NCI-H146 treated with DMSO at 0.1 percent for 48 hours (cell line): ENCODE data around the gene KRTAP15-1.
A peak's percentile ranks its signal among the peaks of the same experiment; 100 is the strongest.

Experiments
- DNase-seq: peaks from one replicate; lab custom pipeline; 2025; ENCODE audit not compliant: unreplicated experiment; lab: John Stamatoyannopoulos, UW

Gene KRTAP15-1

DNA sequence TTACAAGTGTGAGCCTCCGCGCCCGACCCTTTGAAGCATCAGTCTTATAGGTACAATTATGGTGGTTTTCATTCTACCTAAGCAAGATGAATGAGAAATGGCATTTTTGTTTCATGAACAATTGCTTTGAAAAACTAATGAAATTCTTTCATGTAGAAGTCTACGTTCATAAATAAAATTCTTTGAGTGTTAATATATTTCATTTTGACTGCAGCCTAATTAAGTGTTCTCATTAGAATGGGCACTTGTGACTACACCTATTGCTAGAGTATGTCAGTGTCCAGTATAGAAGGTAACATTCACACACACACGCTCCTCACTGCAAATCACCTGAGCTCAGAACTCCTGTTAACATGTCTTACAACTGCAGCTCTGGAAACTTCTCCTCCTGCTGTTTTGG, at the start of gene KRTAP15-1:
TSS of gene KRTAP15-1 (plus strand) at position 301 of the 400 bp plus-strand sequence. CDS start at position 354, 53 bp downstream.
- no peak for DNase-seq

GRCh38 chr21:30391492-30392025, 48.5 kb upstream of the KRTAP15-1 start:
- DNase-seq: no peak

- no peak for DNase-seq
These were observed 44.3 kb upstream of the KRTAP15-1 start, which contains the start of gene KRTAP13-1 for GRCh38 chr21:30395731-30396130. KRTAP13-1 (plus strand) TSS chr21:30396031; CDS start chr21:30396087, 56 bp downstream.

DNA sequence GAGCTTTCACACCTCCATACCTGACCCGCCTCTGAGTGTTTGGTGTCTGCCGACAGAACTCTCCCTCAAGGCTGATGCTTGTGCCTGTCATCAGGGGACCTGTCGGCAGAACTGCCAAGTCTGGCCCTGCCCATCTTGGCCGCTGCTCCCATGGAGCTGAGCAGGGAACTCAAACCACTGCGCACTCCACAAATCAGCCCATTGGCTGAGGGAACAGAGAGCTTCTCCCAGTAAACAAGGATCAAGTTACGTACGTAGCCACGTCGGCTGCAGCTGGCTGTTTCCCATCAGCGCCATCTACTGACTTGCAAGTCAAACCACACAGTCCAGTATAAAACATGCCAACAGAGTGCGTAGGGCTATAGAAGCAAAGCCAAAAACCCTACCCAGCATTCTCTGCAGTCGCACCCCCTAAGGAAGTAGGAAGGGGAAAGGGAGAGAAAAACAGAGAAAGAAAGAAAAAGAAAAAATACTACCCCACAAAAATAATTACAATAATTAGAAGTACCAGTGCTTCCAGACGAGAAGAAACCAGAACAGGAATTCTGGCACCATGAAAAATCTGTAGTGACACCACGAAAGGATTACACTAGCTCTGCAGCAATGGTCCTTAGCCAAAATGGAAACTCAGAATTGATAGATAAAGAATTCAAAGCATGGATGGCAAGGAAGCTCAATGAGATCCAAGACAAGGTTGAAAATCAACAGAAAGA, 31.1 kb upstream of the KRTAP15-1 start:
- DNase-seq: no peak

DNA sequence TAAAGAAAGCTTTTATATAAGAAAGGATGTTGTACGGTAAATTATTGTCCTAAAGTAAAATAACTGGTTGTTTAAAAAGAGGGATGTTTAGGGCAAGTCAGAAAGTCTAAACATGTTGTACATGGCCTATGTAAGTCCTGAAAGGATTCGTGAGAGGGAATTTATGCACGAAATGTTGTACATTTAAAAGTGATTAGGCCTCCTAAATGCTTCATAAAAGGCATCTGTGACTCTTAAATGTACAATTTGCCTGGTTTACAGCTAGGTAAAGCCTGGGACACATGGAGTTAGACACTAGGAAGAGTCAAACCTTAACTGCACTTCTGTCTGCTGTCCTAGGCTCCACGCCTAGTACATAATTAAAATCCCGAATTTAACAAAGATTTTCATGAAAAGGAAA, 24.1 kb upstream of the KRTAP15-1 start:
- no peak for DNase-seq

- no peak for DNase-seq
These were observed 14.2 kb upstream of the KRTAP15-1 start, which contains the start of gene KRTAP13-3 for GRCh38 chr21:30425826-30426225. KRTAP13-3 (minus strand) TSS chr21:30425926; CDS start chr21:30425912, 14 bp downstream.

DNA sequence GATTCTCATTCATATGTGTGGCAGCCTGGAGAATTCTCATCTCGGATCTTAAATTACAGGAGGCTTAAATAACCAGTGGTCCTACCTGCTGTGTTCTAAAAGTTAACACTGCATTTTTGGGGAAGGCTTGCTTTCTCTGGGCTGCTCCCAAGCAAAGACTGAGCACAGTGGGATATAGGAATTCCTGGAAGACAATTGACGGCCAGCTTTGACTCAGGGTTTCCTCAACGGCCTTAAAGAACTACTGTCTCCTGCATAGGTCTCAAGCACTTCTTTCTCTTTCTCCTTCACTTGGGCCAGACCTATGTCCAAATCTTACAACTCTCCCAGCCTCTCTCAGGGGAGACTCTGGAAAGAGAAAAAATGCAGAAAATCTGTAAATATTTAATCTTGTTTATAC, 13.3 kb upstream of the KRTAP15-1 start:
- DNase-seq: no peak

GRCh38 chr21:30430170-30430655, 9.9 kb upstream of the KRTAP15-1 start, which contains the start of gene KRTAP13-4:
KRTAP13-4 (plus strand) TSS chr21:30430220; CDS start chr21:30430276, 56 bp downstream.
- no peak for DNase-seq

- no peak for DNase-seq
These were observed 5.9 kb upstream of the KRTAP15-1 start for GRCh38 chr21:30434033-30434631.

DNA sequence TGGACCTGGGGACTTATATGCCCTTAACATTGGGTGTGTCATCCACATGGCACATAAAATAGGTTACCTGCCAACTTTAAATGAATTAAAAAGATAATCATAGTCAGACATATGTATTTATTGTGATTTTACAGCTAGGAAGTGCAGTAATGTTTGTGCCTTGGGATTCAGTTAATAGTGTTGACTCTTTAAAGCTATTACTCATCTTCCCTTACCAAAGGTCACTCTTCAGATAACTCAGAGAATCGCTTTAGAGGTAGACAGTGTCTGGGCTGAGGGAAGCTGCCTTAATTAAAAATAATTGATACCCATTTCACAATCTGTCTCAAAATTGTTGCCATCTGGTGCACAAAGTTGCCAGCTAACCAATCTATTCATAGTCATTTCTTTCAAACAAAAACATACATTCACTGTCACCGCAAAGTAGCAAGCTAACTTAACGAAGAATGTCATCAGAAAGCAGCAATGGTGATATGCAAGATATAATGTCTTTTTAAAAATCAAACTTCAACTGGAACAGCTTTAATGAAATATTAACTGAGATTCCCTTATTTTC, 3.0 kb upstream of the KRTAP15-1 start:
- DNase-seq: peak; percentile 63

DNA sequence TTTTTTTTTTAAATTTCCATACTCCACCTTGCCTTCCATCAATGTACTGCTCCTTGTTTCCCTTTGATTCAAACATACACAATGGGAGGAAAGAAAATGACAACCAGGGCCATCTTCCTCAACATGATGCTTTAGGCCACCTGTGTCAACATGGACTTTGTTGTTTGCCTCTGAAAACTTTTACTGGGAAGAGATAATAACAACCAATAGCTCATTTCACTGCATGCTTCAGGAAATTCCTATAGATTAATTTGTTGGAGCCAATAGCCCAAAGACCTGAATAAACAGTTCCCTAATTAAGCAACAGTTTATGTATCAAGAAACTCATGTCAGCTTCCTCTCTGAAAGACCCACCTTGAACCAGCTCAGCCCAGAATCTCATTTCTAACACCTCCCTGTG, 3.2 kb downstream of the KRTAP15-1 start:
- peak; percentile 28 for DNase-seq

GRCh38 chr21:30444204-30444603, 4.1 kb downstream of the KRTAP15-1 start:
- DNase-seq: peak; percentile 20

GRCh38 chr21:30447056-30447455, 7.0 kb downstream of the KRTAP15-1 start:
- DNase-seq: no peak

DNA sequence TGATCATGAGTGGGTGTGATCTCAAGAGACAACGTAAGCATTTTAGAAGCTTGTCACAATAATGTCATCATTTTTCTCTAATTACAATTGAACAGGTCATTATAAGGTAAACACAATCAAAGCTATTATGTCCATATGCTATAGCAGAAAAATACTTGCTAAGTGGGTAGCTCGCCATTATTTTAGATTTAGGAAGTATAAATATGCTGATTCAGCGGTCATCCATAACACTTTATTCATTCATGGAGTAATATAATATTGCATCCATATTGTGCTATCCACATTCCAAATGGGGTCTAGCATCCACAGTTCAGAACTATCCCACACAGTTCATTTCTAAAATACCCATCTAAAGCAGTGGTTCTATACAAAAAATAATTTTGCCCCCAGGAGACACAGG, 8.4 kb downstream of the KRTAP15-1 start:
- no peak for DNase-seq

GRCh38 chr21:30463713-30464112, 23.6 kb downstream of the KRTAP15-1 start:
- no peak for DNase-seq

GRCh38 chr21:30468900-30469714, 29.0 kb downstream of the KRTAP15-1 start:
- no peak for DNase-seq

DNA sequence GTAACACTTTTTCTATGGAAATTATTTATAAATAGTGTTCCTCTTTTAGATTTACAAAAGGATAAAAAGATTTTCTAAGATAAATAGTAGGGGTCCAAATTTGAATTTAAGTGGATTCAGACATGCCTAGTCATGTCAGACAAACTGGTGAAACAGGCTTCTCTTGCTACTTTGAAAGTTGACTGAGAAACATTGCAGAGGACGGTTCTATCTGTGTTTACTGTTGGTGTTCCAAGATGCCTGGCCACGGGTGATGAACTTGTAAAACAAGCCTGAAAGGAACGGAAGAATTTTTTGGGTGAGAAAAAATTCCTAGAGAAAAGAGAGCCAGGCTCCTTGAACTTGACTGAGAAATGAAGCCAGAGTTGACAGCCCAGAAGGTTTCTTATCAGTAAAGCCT, 37.9 kb downstream of the KRTAP15-1 start:
- no peak for DNase-seq

- no peak for DNase-seq
These were observed 39.2 kb downstream of the KRTAP15-1 start for GRCh38 chr21:30479259-30479658.

- DNase-seq: no peak
These were observed 40.1 kb downstream of the KRTAP15-1 start, which contains the start of gene KRTAP19-1 for GRCh38 chr21:30480145-30480544. KRTAP19-1 (minus strand) TSS chr21:30480367; CDS start chr21:30480317, 50 bp downstream.

- no peak for DNase-seq
These were observed 42.1 kb downstream of the KRTAP15-1 start for GRCh38 chr21:30482130-30482529.

DNA sequence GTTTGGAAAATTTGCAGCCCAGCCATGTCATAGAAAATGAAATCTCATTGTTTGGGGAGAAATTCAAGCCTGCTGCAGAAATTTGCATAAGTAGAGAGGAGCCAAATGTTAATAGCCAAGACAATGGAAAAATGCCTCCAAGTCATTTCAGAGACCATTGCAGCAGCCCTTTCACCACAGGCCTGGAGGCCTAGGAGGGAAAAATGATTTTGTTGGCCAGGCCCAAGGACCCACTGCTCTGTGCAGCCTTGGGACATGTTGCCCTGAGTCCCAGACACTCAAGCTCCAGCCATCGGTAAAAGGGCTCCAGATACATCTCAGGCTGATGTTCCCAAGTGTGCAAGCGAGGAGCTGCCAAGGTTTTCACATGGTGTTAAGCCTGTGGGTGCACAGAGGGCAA, 46.1 kb downstream of the KRTAP15-1 start:
- no peak for DNase-seq
